A549 (cell line): ENCODE data around the gene IGF2R. TPM values are rescaled to one million over a fixed set of nuclear protein-coding genes. Genes with fewer than 3 reads are reported as not detected.

ENCODE experiments used
- ATAC-seq, 2 experiments: fragments of 200-7000 bp in 1 of 2; fragments of >200 bp in 1 of 2; cut with Nextera tagmentation in 1 of 2; cut with Tn5 transposase in 1 of 2; 3 replicates each; pipeline versions ENCODE4 v1.8.0 to v1.9.1; 2018 to 2020; ENCODE audit warnings: mild to moderate bottlenecking in 1 of 2, moderate library complexity in 1 of 2
- CTCF ChIA-PET: fragments of 300-600 bp; sonication (Branson Sonifier 250); formaldehyde crosslinking; extraction: SDS; loops from one replicate; lab custom pipeline; 2021; ENCODE audit warnings: antibody characterized with exemption, inconsistent platforms; lab: Yijun Ruan, JAX
- POLR2A ChIA-PET: fragments of 350-600 bp; formaldehyde crosslinking; extraction: SDS; loops from one replicate; lab custom pipeline; 2021; ENCODE audit warnings: antibody characterized with exemption, inconsistent platforms; lab: Yijun Ruan, JAX
- DNase-seq, 2 experiments: peaks; one replicate each; pipeline versions ENCODE4 v3.0.0 to v3.0.0-alpha.2; 2011 to 2016; ENCODE audit warnings: low read depth in 1 of 2, low spot score in 1 of 2
- FAIRE-seq: peaks from 2 replicates; lab custom pipeline; 2011; peaks lifted over from hg19 to GRCh38; lab: Jason Lieb, UNC
- H3K27ac ChIP-seq, 2 experiments: fragments of >200 bp; sonication (Bioruptor Twin); formaldehyde crosslinking; 3 replicates each; pipeline ENCODE4 v1.5.1; 2016 to 2017
- H3K4me1 ChIP-seq: fragments of >200 bp; sonication (Bioruptor Twin); formaldehyde crosslinking; 3 replicates; pipeline ENCODE4 v1.6.1; 2016
- H3K4me2 ChIP-seq: fragments of >200 bp; sonication (Bioruptor Twin); formaldehyde crosslinking; 3 replicates; pipeline ENCODE4 v1.6.1; 2016
- H3K4me3 ChIP-seq: fragments of >200 bp; sonication (Bioruptor Twin); formaldehyde crosslinking; 3 replicates; pipeline ENCODE4 v1.5.1; 2016
- H3K9me3 ChIP-seq: fragments of >200 bp; sonication (Bioruptor Twin); formaldehyde crosslinking; 3 replicates; pipeline ENCODE4 v1.6.1; 2016
- BCL3 ChIP-seq: fragments of >200 bp; sonication (Bioruptor Twin); formaldehyde crosslinking; IDR thresholded peaks from 3 replicates; pipeline ENCODE4 v1.6.1; 2016
- CBX8 ChIP-seq: fragments of 200-600 bp; sonication (generic); IDR thresholded peaks from 2 replicates; pipeline ENCODE4 v1.6.1; 2016
- CEBPB ChIP-seq, 2 experiments: fragments of >200 bp in 1 of 2; sonication (Bioruptor Twin) in 1 of 2; formaldehyde crosslinking in 1 of 2; IDR thresholded peaks; 2 replicates each; pipeline ENCODE4 v1.6.1; 2012 to 2016
- CHD2 ChIP-seq: fragments of 150-350 bp; IDR thresholded peaks from 2 replicates; pipeline ENCODE4 v1.6.1; 2014; ENCODE audit warnings: low read length; ENCODE audit not compliant: partially characterized antibody
- CHD4 ChIP-seq: fragments of 200-600 bp; sonication (generic); IDR thresholded peaks from 2 replicates; pipeline ENCODE4 v1.6.1; 2016; ENCODE audit warnings: antibody characterized with exemption, mild to moderate bottlenecking, borderline replicate concordance
- E2F6 ChIP-seq: IDR thresholded peaks from 2 replicates; pipeline ENCODE4 v1.6.1; 2012; ENCODE audit warnings: low read depth, borderline replicate concordance
- EHMT2 ChIP-seq: fragments of 200-600 bp; sonication (generic); IDR thresholded peaks from 2 replicates; pipeline ENCODE4 v1.6.1; 2016; ENCODE audit warnings: antibody characterized with exemption, low read depth, mild to moderate bottlenecking, moderate library complexity
- ELK1 ChIP-seq: fragments of 150-350 bp; IDR thresholded peaks from 2 replicates; pipeline ENCODE4 v1.6.1; 2014; ENCODE audit warnings: low read depth, mild to moderate bottlenecking, low read length
- ESRRA ChIP-seq: fragments of 150-350 bp; IDR thresholded peaks from 2 replicates; pipeline ENCODE4 v1.6.1; 2014; ENCODE audit warnings: mild to moderate bottlenecking, low read length, borderline replicate concordance
- FOSB ChIP-seq: fragments of 250-450 bp; sonication (Bioruptor Pico); IDR thresholded peaks from 2 replicates; pipeline ENCODE4 v1.5.0; 2020; ENCODE audit warnings: mild to moderate bottlenecking, moderate library complexity
- FOSL2 ChIP-seq, 2 experiments: fragments of 450-650 bp in 1 of 2; fragments of >200 bp in 1 of 2; sonication (Bioruptor Twin) in 1 of 2; formaldehyde crosslinking; IDR thresholded peaks; 2 replicates each; pipeline versions ENCODE4 v1.5.0 to v1.6.1; 2016 to 2020; ENCODE audit warnings: mild to moderate bottlenecking in 1 of 2, moderate library complexity in 1 of 2
- GATA3 ChIP-seq: IDR thresholded peaks from 2 replicates; pipeline ENCODE4 v1.6.1; 2012; ENCODE audit warnings: borderline replicate concordance
- HES2 ChIP-seq: fragments of >200 bp; sonication (Bioruptor Twin); formaldehyde crosslinking; IDR thresholded peaks from 2 replicates; pipeline ENCODE4 v1.6.1; 2016
- HEYL ChIP-seq: fragments of 250-450 bp; sonication (Bioruptor Pico); IDR thresholded peaks from 2 replicates; pipeline ENCODE4 v1.8.0; 2021; ENCODE audit warnings: mild to moderate bottlenecking, moderate library complexity
- HOXA7 ChIP-seq: fragments of 250-450 bp; sonication (Bioruptor Pico); IDR thresholded peaks from 2 replicates; pipeline ENCODE4 v1.5.0; 2020; ENCODE audit warnings: mild to moderate bottlenecking, moderate library complexity
- HOXB13 ChIP-seq: fragments of 250-450 bp; sonication (Bioruptor Pico); IDR thresholded peaks from 2 replicates; pipeline ENCODE4 v1.5.0; 2020; ENCODE audit warnings: low read depth, mild to moderate bottlenecking, moderate library complexity
- HOXB5 ChIP-seq: fragments of 250-450 bp; sonication (Bioruptor Pico); IDR thresholded peaks from 2 replicates; pipeline ENCODE4 v1.5.0; 2020; ENCODE audit warnings: mild to moderate bottlenecking, moderate library complexity
- JUN ChIP-seq, 2 experiments: fragments of >200 bp; sonication (Bioruptor Twin); formaldehyde crosslinking; IDR thresholded peaks; 2 replicates in 1 of 2; 3 replicates in 1 of 2; pipeline ENCODE4 v1.6.1; 2016 to 2017
- MAFK ChIP-seq: fragments of 450-650 bp; IDR thresholded peaks from 2 replicates; pipeline ENCODE4 v1.6.1; 2014; ENCODE audit not compliant: partially characterized antibody
- MAX ChIP-seq: IDR thresholded peaks from 2 replicates; pipeline ENCODE4 v1.6.1; 2012
- MYC ChIP-seq: IDR thresholded peaks from 2 replicates; pipeline ENCODE4 v1.6.1; 2012; ENCODE audit warnings: mild to moderate bottlenecking, inconsistent platforms, low read length, improper control_type of control experiment, borderline replicate concordance
- NPAS2 ChIP-seq: fragments of 250-450 bp; sonication (Bioruptor Pico); IDR thresholded peaks from 2 replicates; pipeline ENCODE4 v1.8.0; 2022; ENCODE audit warnings: mild to moderate bottlenecking, moderate library complexity, borderline replicate concordance
- NR3C1 ChIP-seq: fragments of >200 bp; sonication (Bioruptor Twin); formaldehyde crosslinking; IDR thresholded peaks from 3 replicates; pipeline ENCODE4 v1.6.1; 2017
- PBX3 ChIP-seq: IDR thresholded peaks from 2 replicates; pipeline ENCODE4 v1.6.1; 2012
- PHF8 ChIP-seq: fragments of 200-600 bp; sonication (generic); IDR thresholded peaks from 2 replicates; pipeline ENCODE4 v1.6.1; 2016; ENCODE audit warnings: low read depth, mild to moderate bottlenecking, antibody characterized with exemption, moderate library complexity, borderline replicate concordance
- RFX5 ChIP-seq: fragments of 450-650 bp; IDR thresholded peaks from 2 replicates; pipeline ENCODE4 v1.7.1; 2014; ENCODE audit warnings: antibody characterized with exemption, mild to moderate bottlenecking, moderate library complexity
- RNF2 ChIP-seq: fragments of 200-600 bp; sonication (generic); IDR thresholded peaks from 2 replicates; pipeline ENCODE4 v1.6.1; 2016; ENCODE audit warnings: low read depth, mild to moderate bottlenecking, antibody characterized with exemption, moderate library complexity, borderline replicate concordance
- SREBF2 ChIP-seq: fragments of 450-650 bp; IDR thresholded peaks from 2 replicates; pipeline ENCODE4 v1.6.1; 2014; ENCODE audit warnings: mild to moderate bottlenecking, moderate library complexity
- TFCP2L1 ChIP-seq: fragments of 250-450 bp; sonication (Bioruptor Pico); IDR thresholded peaks from 2 replicates; pipeline ENCODE4 v1.5.0; 2021; ENCODE audit warnings: mild to moderate bottlenecking
- USF2 ChIP-seq: fragments of 450-650 bp; IDR thresholded peaks from 2 replicates; pipeline ENCODE4 v1.6.1; 2014; ENCODE audit warnings: antibody characterized with exemption
- WGBS: methylation state at CpG from one replicate; pipeline ENCODE4 v1.1.6; 2017; ENCODE audit errors: missing lambda C conversion rate; 5-methylcytosine and 5-hydroxymethylcytosine counted together
- polyA plus RNA-seq, 4 experiments: library from polyadenylated mRNA; depleted of rRNA in 3 of 4; stranded (reverse); fragments of >200 nt; fragmentation: RNase III in 1 of 4; extraction: RNeasy Plus Mini Kit Qiagen cat#74134 plus additional on column Dnase treatment in 1 of 4; gene quantifications; 2 replicates in 3 of 4; 3 replicates in 1 of 4; pipeline ENCODE4 v1.2.3, GENCODE V29; 2011 to 2017

Gene IGF2R
- polyA plus RNA-seq, 2 of the 4 experiments (the other 2 are of a cell fraction), result 17.6 to 24.9 TPM

GRCh38 chr6:159973951-159974350 lies 5.1 kb downstream of the IGF2R start:
- H3K27ac ChIP-seq, result peak overlapping the region in 1 of 2 experiments; percentile 41; a peak in 2 of 6 replicates
- DNase-seq (peak; percentile 7 to 30), ATAC-seq (peak; percentile 48 to 51; a peak in 2 of 6 replicates), FAIRE-seq (no peak)
- no peak overlapping the region for H3K4me3 ChIP-seq
- WGBS, result 60% methylated on average over 2 of the region's 2 CpGs
- POLR2A ChIA-PET, result no interaction called here
- H3K9me3 ChIP-seq, result no peaks in the 10 kb centered on the region
- peaks cover 33% of the 10 kb centered on the region for H3K4me1 ChIP-seq
- TF ChIP-seq EHMT2 (no peak), CEBPB (IDR thresholded peaks at IDR 0.05) (peak in 1 of 2 experiments; percentile 53; a peak in 1 of 4 replicates), FOSL2 (IDR thresholded peaks at IDR 0.05) (no peak), FOSL2 (CRISPR knock-in tag; IDR thresholded peaks at IDR 0.05) (peak; percentile 25; the same call in 1 of the 2 replicates), PHF8 (no peak), NPAS2 (no peak), MAFK (peak; percentile 73), TFCP2L1 (CRISPR knock-in tag) (no peak), USF2 (no peak), MYC (no peak), HOXB5 (CRISPR knock-in tag) (no peak)
- CTCF ChIA-PET, result interaction anchor here (1.4 kb wide), 1 partner anchor 9 kb away, joined by 3 read pairs; no protein-coding TSS in a partner anchor
- peak overlapping the region; percentile 41 for H3K4me2 ChIP-seq

- Histone ChIP-seq H3K4me2 (no peak overlapping the region), H3K4me3 (no peak overlapping the region), H3K9me3 (no peaks in the 10 kb centered on the region), H3K27ac (peak overlapping the region in 1 of 2 experiments; percentile 41; a peak in 2 of 6 replicates), H3K4me1 (peaks cover 39% of the 10 kb centered on the region)
- CTCF ChIA-PET, result interaction anchor here (0.6 to 1.2 kb wide), 3 partner anchors 13 to 952 kb away, joined by 3 read pairs; no protein-coding TSS in a partner anchor
- DNase-seq (no peak), FAIRE-seq (no peak), ATAC-seq (no peak)
- 91% methylated on average over 7 of the region's 7 CpGs for WGBS
- TF ChIP-seq RFX5 (no peak), HOXA7 (CRISPR knock-in tag) (no peak), NR3C1 (no peak), FOSB (CRISPR knock-in tag) (no peak), HES2 (no peak), BCL3 (no peak), JUN (IDR thresholded peaks at IDR 0.05) (no peak)
- POLR2A ChIA-PET, result no interaction called here
These were observed 6.0 kb downstream of the IGF2R start for GRCh38 chr6:159974932-159975331.

GRCh38 chr6:159976686-159977254 lies 7.9 kb downstream of the IGF2R start:
- DNase-seq (no peak), ATAC-seq (no peak), FAIRE-seq (no peak)
- H3K4me2 ChIP-seq, result no peak overlapping the region
- POLR2A ChIA-PET, result no interaction called here
- 91% methylated on average over 7 of the region's 7 CpGs for WGBS
- H3K9me3 ChIP-seq, result no peaks in the 10 kb centered on the region
- CTCF ChIA-PET, result interaction anchor here (1.4 kb wide), 1 partner anchor 10 kb away, joined by 3 read pairs; no protein-coding TSS in a partner anchor
- peaks cover 28% of the 10 kb centered on the region for H3K4me1 ChIP-seq
- no peak overlapping the region for H3K4me3 ChIP-seq
- H3K27ac ChIP-seq, result no peak overlapping the region
- no peak for TF ChIP-seq SREBF2
- no peak for TF ChIP-seq CBX8
- no peak for TF ChIP-seq ELK1
- no peak for TF ChIP-seq CHD4
- no peak for TF ChIP-seq RNF2
- no peak for TF ChIP-seq MAX
- TF ChIP-seq HOXB13 (CRISPR knock-in tag), result no peak
- no peak for TF ChIP-seq HEYL (CRISPR knock-in tag)
- TF ChIP-seq ESRRA, result no peak
- no peak for TF ChIP-seq TFCP2L1 (CRISPR knock-in tag)
- no peak for TF ChIP-seq E2F6
- TF ChIP-seq GATA3, result no peak
- no peak for TF ChIP-seq CHD2
- TF ChIP-seq FOSB (CRISPR knock-in tag), result no peak
- TF ChIP-seq HOXB5 (CRISPR knock-in tag), result no peak
- no peak for TF ChIP-seq PBX3
